ENCODE results near the gene VSIG10.
"Not testable (repeated sequence)": the region's sequence is repeated elsewhere in the genome, so short reads cannot be mapped to it uniquely, and the experiment has no call there.

The VSIG10 gene

DNA sequence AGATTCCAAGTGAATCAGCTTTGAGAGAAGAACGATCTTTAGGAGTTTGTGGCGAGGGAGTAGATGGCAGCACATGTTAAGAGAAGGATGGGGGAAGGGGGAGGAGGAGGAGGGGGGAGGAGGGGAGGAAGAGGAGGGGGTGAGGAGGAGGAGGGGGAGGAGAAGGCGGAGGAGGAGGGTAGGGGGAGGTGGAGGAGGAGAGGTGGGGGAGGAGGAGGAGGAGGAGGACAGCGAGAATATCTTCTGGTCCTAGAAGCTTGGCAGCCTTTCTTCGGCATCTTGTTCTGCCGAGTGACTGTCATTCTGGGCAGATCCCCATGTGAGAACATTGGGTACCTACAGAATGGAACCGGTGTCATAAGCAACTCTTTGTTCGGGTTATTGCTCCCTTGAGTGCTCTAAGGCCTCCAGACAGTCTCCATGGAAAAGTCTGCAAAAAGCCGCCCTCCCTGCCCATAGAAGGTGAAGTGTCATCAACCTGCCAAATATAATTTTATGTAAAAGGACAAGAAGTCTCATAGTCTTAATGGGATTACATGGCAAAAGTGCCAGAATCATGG lies 80.4 kb downstream of the VSIG10 start:
- DNase-seq, result no peak

DNA sequence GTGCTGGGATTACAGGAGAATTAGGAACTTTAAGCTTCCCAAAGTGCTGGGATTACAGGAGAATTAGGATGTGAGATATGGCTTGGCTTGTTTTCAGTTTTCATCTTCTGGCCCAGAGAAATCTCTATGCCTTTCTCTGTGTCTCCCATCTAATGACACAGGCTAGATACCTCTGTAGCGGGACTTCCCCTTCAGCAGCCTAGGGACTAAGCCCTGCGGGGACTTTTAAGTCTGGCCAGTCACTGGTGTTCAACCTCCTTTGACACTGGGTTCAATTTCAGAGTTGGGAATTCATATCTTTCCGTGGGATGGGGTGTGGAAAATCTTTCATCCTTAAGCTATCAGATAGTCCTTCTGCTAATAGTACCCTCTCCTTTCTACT lies 81.1 kb downstream of the VSIG10 start:
- DNase-seq, result no peak

- DNase-seq, result not testable (repeated sequence)
These were observed 81.6 kb downstream of the VSIG10 start for GRCh38 chr12:118022097-118022727.

DNA sequence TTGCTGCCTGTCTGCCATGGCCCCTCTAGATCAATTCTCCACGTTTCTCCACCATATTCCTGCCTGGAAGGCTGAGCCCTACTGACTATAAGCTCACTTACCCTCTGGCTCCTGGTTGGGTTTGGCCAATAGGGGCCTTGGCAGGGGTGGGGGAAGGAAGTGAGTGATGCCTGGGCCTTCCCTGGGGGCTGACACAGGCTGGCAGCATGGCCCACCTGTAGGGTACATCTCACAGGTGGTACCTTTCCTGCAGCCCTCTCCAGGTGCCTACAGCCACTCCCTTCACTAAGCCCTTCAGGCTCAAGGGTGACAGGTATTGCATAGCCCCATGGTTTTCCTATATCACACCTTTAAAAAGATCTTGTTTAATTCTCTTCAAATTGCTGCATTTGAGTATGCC lies 83.8 kb downstream of the VSIG10 start:
- no peak for DNase-seq

DNA sequence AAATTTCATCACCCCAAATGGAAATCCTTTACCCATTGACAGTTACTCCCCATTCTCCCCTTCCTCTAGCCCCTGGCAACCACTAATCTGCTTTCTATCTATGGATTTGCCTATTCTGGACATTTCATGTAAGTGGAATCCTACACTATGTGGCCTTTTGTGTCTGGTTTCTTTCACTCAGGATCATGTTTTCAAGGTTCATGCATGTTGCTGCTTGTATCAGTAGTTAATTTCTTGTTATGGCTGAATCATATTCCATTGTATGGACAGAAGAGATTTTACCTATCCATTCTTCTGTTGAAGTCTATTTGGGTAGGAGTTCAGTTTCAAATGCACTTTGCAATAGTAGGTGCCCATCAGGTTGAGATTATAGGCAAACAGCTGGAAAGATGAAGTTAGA lies 85.9 kb downstream of the VSIG10 start:
- DNase-seq, result no peak

- DNase-seq, result peak; percentile 99
These were observed 87.2 kb downstream of the VSIG10 start, which contains the start of gene RFC5 for GRCh38 chr12:118016424-118017264. Gene RFC5, plus strand, starts transcription at chr12:118016703. Its CDS starts 125 bp downstream, at chr12:118016828.

GRCh38 chr12:118015944-118016343 lies 87.9 kb downstream of the VSIG10 start:
- no peak for DNase-seq

- DNase-seq, result no peak
These were observed 88.5 kb downstream of the VSIG10 start for GRCh38 chr12:118015306-118015705.
